ENCODE measurements around the gene MEX3B. TPM values are rescaled to one million over a fixed set of nuclear protein-coding genes. Genes with fewer than 3 reads are reported as not detected.

The MEX3B gene
- total and polyA plus RNA-seq, 2 donors (not counting 3 experiments of a cell fraction or from before 2014, with no cell fraction given), result 11.0 to 22.6 TPM

GRCh38 chr15:82048811-82049210, 3.0 kb upstream of the MEX3B start:
- H2AFZ ChIP-seq (ENCODE audit: low read depth, low read length), result no peak overlapping the region
- H3K9me3 ChIP-seq (replicated peaks; ENCODE audit: control insufficient read depth, insufficient read depth, low read length), result no peaks in the 10 kb centered on the region
- CTCF ChIA-PET, result interaction anchor here (1.1 to 3.8 kb wide), 3 partner anchors 15 to 109 kb away, joined by 3 to 30 read pairs (median 5); no protein-coding TSS in a partner anchor
- dilution Hi-C loops (cut with MboI; ENCODE audit: extremely low pct_ligation_motif_present, low sequenced_read_pairs) (no loop called here), intact Hi-C loops (cut with micrococcal nuclease) (loop anchor here (5.0 to 10.0 kb wide), 4 partner anchors 58 to 1044 kb away; partner anchors contain the start of gene TLNRD1)
- POLR2A ChIA-PET, result interaction anchor here (0.8 kb wide), 1 partner anchor 8 kb away, joined by 3 read pairs; no protein-coding TSS in a partner anchor
- no peak overlapping the region for H3K4me3 ChIP-seq (replicated peaks in 1 of 3; ENCODE audit: insufficient read depth in 1 of 3, low read depth in 1 of 3, low read length in 3 of 3)
- H3K9ac ChIP-seq (replicated peaks; ENCODE audit: extremely low read depth, insufficient read depth, low read length), result no peak overlapping the region
- no peaks in the 10 kb centered on the region for H3K9me1 ChIP-seq (replicated peaks; ENCODE audit: control insufficient read depth, extremely low read depth, insufficient read depth, low read length)
- H3K4me2 ChIP-seq (ENCODE audit: insufficient read depth, low read length), result no peak overlapping the region
- no peaks in the 10 kb centered on the region for H4K20me1 ChIP-seq (replicated peaks; ENCODE audit: control insufficient read depth, extremely low read depth, insufficient read depth, low read length)
- H3K27me3 ChIP-seq (ENCODE audit: control insufficient read depth in 2 of 2, insufficient read depth in 2 of 2, low read length in 2 of 2), result peaks cover 1 to 2% of the 10 kb centered on the region in 2 experiments
- peaks cover 9% of the 10 kb centered on the region for H3K79me2 ChIP-seq (ENCODE audit: control insufficient read depth, insufficient read depth, low read length)
- FAIRE-seq (no peak), DNase-seq (ENCODE audit: low read depth, low spot score) (no peak)
- no TSS peak for BruUV-seq (replicated peaks)
- H3K4me1 ChIP-seq (ENCODE audit: control insufficient read depth, extremely low read depth, insufficient read depth, low read length), result peaks cover 19% of the 10 kb centered on the region
- TF ChIP-seq, protein P1, sequence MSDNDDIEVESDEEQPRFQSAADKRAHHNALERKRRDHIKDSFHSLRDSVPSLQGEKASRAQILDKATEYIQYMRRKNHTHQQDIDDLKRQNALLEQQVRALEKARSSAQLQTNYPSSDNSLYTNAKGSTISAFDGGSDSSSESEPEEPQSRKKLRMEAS (IDR thresholded peaks at IDR 0.05; ENCODE audit: insufficient read depth, insufficient read length), result no peak
- TF ChIP-seq JUN (IDR thresholded peaks at IDR 0.05; ENCODE audit: borderline replicate concordance, insufficient read depth, insufficient read length, low read depth), result no peak
- TF ChIP-seq FOS (IDR thresholded peaks at IDR 0.05; ENCODE audit: borderline replicate concordance, insufficient read depth, low read length), result no peak
- TF ChIP-seq CTCF (IDR thresholded peaks at IDR 0.05; ENCODE audit: extremely low read depth in 1 of 2, insufficient read depth in 1 of 2, low read depth in 1 of 2, low read length in 2 of 2), result no peak
- TF ChIP-seq MYC (IDR thresholded peaks at IDR 0.05; ENCODE audit: low read depth, low read length), result no peak
- TF ChIP-seq GATA2 (IDR thresholded peaks at IDR 0.05; ENCODE audit: insufficient read depth, insufficient read length, low read depth, low read length), result no peak
- no peak for TF ChIP-seq EZH2 (IDR thresholded peaks at IDR 0.05; ENCODE audit: borderline replicate concordance, low read depth, low read length, severe bottlenecking)
- no peak for TF ChIP-seq POLR2A (IDR thresholded peaks at IDR 0.05; ENCODE audit: low read depth, low read length)
- no peak for TF ChIP-seq POLR2AphosphoS5 (IDR thresholded peaks at IDR 0.05; ENCODE audit: insufficient read depth, low read depth, low read length)
- no peak overlapping the region for H3K27ac ChIP-seq (ENCODE audit: insufficient read depth, low read depth, low read length)
- no peaks in the 10 kb centered on the region for H3K36me3 ChIP-seq (ENCODE audit: control insufficient read depth in 2 of 2, extremely low read depth in 1 of 2, insufficient read depth in 2 of 2, low read length in 2 of 2)
